Measurements from ENCODE around the gene ZNF516. TPM values are rescaled to one million over a fixed set of nuclear protein-coding genes. Genes with fewer than 3 reads are reported as not detected.

ZNF516 gene
- total RNA-seq, 4 donors from 2014 or later = 34.4 to 57.3 (median 39.5) TPM

DNA sequence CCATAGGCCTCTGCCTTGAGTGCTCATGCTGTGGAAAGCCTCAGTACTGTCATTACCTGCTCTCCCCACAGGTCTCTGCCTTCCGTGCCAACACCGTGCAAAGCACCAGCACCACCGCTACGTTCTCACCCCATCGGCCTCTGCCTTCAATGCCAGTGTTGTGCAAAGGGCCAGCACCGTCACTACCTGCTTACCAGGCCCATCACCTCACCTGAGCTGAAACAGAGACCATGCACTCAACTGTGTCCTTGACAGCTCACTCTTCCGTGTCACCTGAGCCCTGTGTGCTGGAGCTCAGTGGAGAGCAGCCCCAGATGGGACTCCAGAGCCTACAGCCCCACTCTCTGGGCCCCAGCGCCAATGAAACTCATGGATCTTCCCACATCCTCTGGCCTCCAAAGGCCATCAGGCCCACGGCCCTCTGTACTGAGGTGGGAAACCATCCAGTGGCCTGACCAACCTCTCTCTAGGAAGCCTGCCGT, 62.7 kb downstream of the ZNF516 start:
- intact Hi-C loops (cut with DNase I; ENCODE audit: low total_unique reads) = no loop called here
- TF ChIP-seq, protein P1, sequence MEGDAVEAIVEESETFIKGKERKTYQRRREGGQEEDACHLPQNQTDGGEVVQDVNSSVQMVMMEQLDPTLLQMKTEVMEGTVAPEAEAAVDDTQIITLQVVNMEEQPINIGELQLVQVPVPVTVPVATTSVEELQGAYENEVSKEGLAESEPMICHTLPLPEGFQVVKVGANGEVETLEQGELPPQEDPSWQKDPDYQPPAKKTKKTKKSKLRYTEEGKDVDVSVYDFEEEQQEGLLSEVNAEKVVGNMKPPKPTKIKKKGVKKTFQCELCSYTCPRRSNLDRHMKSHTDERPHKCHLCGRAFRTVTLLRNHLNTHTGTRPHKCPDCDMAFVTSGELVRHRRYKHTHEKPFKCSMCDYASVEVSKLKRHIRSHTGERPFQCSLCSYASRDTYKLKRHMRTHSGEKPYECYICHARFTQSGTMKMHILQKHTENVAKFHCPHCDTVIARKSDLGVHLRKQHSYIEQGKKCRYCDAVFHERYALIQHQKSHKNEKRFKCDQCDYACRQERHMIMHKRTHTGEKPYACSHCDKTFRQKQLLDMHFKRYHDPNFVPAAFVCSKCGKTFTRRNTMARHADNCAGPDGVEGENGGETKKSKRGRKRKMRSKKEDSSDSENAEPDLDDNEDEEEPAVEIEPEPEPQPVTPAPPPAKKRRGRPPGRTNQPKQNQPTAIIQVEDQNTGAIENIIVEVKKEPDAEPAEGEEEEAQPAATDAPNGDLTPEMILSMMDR (IDR thresholded peaks at IDR 0.05) = no peak
- no peak for TF ChIP-seq POLR2A (IDR thresholded peaks at IDR 0.05)
- H3K4me3 ChIP-seq (ENCODE audit: low read depth, poor library complexity, severe bottlenecking) = no peak overlapping the region
- no peak for DNase-seq (ENCODE audit: low spot score in 2 of 2)
- WGBS, 2 donors = 88 to 89% methylated on average over 10 of the region's 10 CpGs

DNA sequence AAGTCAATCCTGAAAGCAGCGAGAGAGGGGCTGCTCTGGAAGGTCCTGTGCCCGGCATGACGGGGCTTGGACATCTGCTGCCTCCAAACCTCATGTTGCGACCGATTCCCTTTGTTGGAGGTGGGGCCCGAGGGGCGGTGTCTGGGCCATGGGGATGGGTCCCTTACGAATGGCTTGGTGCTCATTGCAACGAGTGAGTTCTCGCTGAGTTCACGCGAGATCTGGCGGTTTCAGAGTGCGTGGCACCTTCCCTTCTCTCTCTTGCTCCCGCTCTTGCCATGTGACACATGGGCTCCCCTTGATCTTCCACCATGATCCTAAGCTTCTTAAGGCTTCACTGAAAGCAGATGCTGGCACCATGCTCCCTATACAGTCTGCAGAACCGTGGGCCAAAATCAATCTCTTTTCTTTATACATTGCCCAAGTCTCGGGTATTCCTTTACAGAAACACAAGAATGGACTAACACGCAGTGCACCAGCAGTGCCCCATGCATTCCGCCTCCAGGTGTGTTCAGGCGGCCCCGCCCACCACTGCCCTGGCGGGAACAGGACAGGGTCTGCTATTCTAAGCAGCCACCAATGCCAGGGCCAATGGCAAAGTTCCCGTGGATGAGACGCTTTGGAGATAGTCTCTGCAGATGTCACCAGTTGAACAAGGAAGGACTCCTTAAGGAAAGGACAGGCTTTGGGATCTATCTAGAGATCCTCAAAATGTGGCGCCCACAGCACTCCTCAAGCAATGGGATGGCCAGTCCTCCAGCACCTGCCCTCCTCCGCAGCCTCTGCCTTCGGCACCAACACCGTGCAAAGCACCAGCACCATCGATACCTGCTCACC, 63.4 kb downstream of the ZNF516 start:
- no peak for DNase-seq (ENCODE audit: low spot score in 2 of 2)
- WGBS, 2 donors = 92 to 93% methylated on average over 29 of the region's 29 CpGs
- H3K4me3 ChIP-seq (ENCODE audit: low read depth, poor library complexity, severe bottlenecking) = no peak overlapping the region
- intact Hi-C loops (cut with DNase I; ENCODE audit: low total_unique reads) = no loop called here
- TF ChIP-seq POLR2A (IDR thresholded peaks at IDR 0.05) = no peak
- TF ChIP-seq, protein P1 (IDR thresholded peaks at IDR 0.05) = no peak

DNA sequence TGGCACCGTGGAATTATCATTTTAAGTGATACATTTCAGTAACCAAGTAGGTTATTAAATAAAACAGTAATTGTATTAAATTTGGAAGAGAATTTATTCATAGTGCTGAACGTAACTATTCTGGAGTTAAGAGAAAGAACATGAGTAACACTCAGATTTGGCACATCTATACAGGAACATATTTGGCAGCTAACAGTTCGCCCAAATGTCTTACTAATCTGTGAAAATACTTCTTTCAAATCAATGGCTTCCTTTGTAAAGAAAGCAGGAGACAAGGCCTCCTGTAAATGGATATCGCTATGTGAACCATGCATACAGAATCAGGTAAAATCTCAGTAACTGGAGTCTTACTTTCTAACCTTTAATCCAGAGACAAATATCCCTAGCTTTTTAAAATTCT, 64.4 kb downstream of the ZNF516 start:
- DNase-seq (ENCODE audit: low spot score in 2 of 2) = no peak
- intact Hi-C loops (cut with DNase I; ENCODE audit: low total_unique reads) = no loop called here

DNA sequence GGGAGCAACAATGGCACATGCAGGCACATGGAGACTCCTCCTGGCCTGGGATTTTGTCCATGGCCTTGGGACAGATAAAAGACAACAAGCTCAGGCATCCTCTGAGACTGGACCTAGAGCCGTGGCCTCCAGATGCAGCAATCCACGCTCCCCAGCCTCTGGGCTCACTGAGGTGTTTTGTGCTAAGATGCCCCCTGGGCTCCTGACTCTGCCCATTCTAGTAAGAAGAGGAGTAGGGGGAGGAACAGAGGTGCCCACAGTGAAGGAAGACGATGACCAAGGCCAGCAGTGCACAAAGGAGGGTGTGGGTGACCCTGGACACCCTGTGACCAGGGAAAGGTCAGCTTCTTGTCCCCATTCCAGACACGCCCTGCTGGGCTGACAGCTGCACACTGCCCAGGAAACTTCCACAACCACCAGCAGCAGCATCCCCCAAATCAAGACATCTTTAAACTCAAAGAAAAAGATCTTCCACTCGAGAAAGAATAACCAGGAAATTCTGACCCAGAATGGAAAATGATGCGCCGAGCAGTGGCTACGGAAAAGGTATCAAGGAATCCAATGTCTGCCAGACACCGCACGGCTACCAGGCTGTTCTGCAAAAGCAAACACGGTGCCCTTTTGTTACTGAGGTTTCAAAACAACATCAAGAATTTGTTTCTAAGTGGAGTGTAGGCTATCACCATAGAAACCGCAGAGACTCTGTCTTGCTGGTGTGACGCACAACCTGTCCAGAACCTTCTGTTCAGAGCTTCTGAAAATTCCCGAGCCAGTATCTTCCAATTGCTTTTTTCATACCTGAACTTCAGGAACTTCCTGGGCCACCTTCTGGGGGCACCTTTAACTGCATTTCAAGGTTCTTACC, 65.5 kb downstream of the ZNF516 start:
- intact Hi-C loops (cut with DNase I; ENCODE audit: low total_unique reads) = no loop called here
- WGBS, 2 donors = 87 to 89% methylated on average over 14 of the region's 14 CpGs
- no peak overlapping the region for H3K4me3 ChIP-seq (ENCODE audit: low read depth, poor library complexity, severe bottlenecking)
- TF ChIP-seq, protein P1 (IDR thresholded peaks at IDR 0.05) = no peak
- no peak for TF ChIP-seq POLR2A (IDR thresholded peaks at IDR 0.05)
- no peak for DNase-seq (ENCODE audit: low spot score in 2 of 2)

More for the DNA sequence above, 64.4 kb downstream of the ZNF516 start:
- TF ChIP-seq, protein P1 (IDR thresholded peaks at IDR 0.05) = no peak
- no peak for TF ChIP-seq POLR2A (IDR thresholded peaks at IDR 0.05)
- H3K4me3 ChIP-seq (ENCODE audit: low read depth, poor library complexity, severe bottlenecking) = no peak overlapping the region
- 35 to 51% methylated on average over 4 of the region's 4 CpGs for WGBS, 2 donors

DNA sequence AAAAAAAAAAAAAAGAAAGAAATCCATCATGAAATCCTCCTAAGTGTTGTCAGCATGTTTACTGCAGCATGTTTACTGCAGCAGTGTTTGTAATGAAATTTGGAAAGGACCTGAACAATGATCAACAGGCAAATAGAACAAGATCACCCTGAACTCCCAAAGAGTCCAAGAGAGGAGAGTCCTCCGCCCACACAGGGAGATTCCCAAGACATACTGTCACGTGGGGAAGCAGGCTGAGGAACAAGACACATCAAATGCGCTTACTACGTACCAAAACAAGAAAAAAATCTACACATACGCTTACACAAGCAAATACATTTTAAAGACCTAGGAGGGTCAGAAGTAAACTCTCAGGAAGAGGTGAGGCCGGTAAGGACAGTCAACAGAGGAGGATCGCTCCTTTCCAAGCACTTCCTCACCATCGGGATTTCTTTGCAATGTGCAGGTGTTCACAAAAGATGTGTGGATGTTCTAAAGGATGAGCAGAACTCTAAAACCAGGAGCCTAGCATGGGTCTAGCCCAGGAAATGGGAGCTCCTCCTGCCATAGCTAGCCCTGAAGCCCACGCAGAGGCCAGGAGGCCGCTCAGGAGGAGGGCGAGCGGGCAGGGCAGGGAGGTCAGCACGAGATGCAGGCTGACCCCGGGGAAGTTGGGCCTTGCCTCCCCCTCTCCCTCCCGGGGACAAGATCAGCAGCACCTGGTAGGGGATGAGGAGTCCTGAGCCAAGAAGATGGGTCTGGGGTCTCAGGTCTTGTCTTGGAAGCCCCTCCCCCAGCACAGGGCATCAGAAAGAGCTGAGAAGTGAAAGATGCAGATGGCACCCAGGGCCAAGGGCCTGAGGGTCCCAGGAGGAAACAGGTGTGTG, 66.4 kb downstream of the ZNF516 start:
- intact Hi-C loops (cut with DNase I; ENCODE audit: low total_unique reads) = no loop called here
- no peak for DNase-seq (ENCODE audit: low spot score in 2 of 2)
- no peak overlapping the region for H3K4me3 ChIP-seq (ENCODE audit: low read depth, poor library complexity, severe bottlenecking)
- TF ChIP-seq, protein P1 (IDR thresholded peaks at IDR 0.05) = no peak
- 74 to 75% methylated on average over 14 to 15 of the region's 15 CpGs for WGBS, 2 donors
